GM21786 (cell line): ENCODE data around the gene REX1BD.

ENCODE experiments used
- ATAC-seq: cut with Tn5 transposase; IDR thresholded peaks from one replicate; pipeline ENCODE4 v1.9.1; 2021; ENCODE audit not compliant: unreplicated experiment

REX1BD gene

GRCh38 chr19:18612051-18612771 lies 23.6 kb downstream of the REX1BD start:
- ATAC-seq: no peak

GRCh38 chr19:18612772-18613588 lies 24.4 kb downstream of the REX1BD start, which contains the start of gene TMEM59L:
TMEM59L (plus strand) TSS chr19:18612870; CDS start chr19:18612959, 89 bp downstream.
- no peak for ATAC-seq

GRCh38 chr19:18613589-18614234 lies 25.1 kb downstream of the REX1BD start:
- no peak for ATAC-seq

GRCh38 chr19:18616023-18616422 lies 27.4 kb downstream of the REX1BD start:
- ATAC-seq: no peak

GRCh38 chr19:18617562-18617961 lies 29.0 kb downstream of the REX1BD start:
- ATAC-seq: no peak

GRCh38 chr19:18618236-18618635 lies 29.6 kb downstream of the REX1BD start:
- ATAC-seq: no peak

- no peak for ATAC-seq
Measured at GRCh38 chr19:18620311-18620710, 31.7 kb downstream of the REX1BD start.

- no peak for ATAC-seq
Measured at GRCh38 chr19:18620902-18621301, 32.3 kb downstream of the REX1BD start.

- ATAC-seq: no peak
Measured at GRCh38 chr19:18626906-18627305, 38.3 kb downstream of the REX1BD start.

- ATAC-seq: no peak
Measured at GRCh38 chr19:18629166-18630088, 40.8 kb downstream of the REX1BD start.

- no peak for ATAC-seq
Measured at GRCh38 chr19:18633321-18633720, 44.7 kb downstream of the REX1BD start.

- no peak for ATAC-seq
Measured at GRCh38 chr19:18634612-18635297, 46.2 kb downstream of the REX1BD start.

- no peak for ATAC-seq
Measured at GRCh38 chr19:18635831-18636182, 47.2 kb downstream of the REX1BD start.

GRCh38 chr19:18636183-18636968 lies 47.8 kb downstream of the REX1BD start:
- peak; percentile 83 for ATAC-seq

- no peak for ATAC-seq
Measured at GRCh38 chr19:18636969-18637629, 48.5 kb downstream of the REX1BD start, which contains the start of gene KLHL26. KLHL26 (plus strand) TSS chr19:18637028; CDS start chr19:18637055, 27 bp downstream.

GRCh38 chr19:18637673-18638630 lies 49.4 kb downstream of the REX1BD start:
- no peak for ATAC-seq

GRCh38 chr19:18639706-18640243 lies 51.2 kb downstream of the REX1BD start:
- ATAC-seq: no peak
